ENCODE data around the gene C1orf122.

The C1orf122 gene

DNA sequence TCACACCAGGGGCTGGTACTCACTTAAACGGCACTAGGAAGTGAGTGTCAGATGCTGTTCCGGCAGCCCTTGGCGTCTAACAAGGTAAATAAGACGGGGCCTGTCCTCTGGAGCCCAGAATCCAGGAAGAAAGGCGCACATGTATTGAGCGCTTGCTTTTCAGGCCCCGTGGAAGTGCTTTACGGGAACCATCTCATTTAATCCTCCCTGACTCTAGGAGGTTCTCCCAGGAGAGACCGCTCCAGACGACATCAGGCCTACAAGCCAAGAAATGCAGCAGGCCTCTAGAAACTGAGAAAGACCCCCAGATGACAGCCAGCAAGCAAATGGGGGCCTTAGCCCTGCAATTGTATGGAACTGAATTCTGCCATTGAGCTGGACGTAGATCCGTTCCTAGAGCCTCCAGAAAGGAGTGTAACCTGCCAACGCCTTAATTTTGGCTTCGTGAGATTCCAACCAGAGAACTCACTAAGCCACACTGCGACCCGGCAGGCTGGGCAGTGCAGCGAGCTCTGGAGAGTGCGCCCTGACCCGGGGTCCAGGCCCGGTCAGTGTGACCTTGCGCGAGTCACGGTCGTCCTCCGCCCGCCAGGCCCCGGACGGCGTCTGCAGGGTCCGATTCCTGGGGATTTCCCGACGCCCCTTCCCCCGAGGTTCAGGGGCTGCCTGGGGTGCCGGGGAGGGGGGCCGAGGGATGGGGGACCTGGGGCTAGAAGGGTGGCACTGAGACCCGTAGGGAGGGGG is 14.5 kb upstream of the C1orf122 start:
- Histone ChIP-seq H3K9me2 (replicated peaks; ENCODE audit: insufficient read depth, low read length) (no peaks in the 10 kb centered on the region), H3K27me3 (ENCODE audit: low read length) (no peaks in the 10 kb centered on the region), H3F3A (ENCODE audit: insufficient read depth) (no peaks in the 10 kb centered on the region), H2AFZ (ENCODE audit: low read depth, low read length, severe bottlenecking) (peak overlapping the region; percentile 47), H3K79me2 (ENCODE audit: insufficient read depth, low read length) (peaks cover 6% of the 10 kb centered on the region), H3K4me2 (ENCODE audit: low read depth, low read length, poor library complexity, severe bottlenecking) (peak overlapping the region; percentile 90), H3K9ac (ENCODE audit: low read length) (peak overlapping the region; percentile 86; the same call in 1 of the 2 replicates), H4K20me1 (ENCODE audit: low read depth, low read length) (no peaks in the 10 kb centered on the region), H3K36me3 (ENCODE audit: low read length) (no peaks in the 10 kb centered on the region), H3K27ac (ENCODE audit: low read depth, low read length) (no peak overlapping the region), H3K4me3 (ENCODE audit: insufficient read depth, low read length, poor library complexity, severe bottlenecking) (no peak overlapping the region), H3K9me3 (ENCODE audit: insufficient read depth, low read length) (no peaks in the 10 kb centered on the region)
- TF ChIP-seq, protein P1, sequence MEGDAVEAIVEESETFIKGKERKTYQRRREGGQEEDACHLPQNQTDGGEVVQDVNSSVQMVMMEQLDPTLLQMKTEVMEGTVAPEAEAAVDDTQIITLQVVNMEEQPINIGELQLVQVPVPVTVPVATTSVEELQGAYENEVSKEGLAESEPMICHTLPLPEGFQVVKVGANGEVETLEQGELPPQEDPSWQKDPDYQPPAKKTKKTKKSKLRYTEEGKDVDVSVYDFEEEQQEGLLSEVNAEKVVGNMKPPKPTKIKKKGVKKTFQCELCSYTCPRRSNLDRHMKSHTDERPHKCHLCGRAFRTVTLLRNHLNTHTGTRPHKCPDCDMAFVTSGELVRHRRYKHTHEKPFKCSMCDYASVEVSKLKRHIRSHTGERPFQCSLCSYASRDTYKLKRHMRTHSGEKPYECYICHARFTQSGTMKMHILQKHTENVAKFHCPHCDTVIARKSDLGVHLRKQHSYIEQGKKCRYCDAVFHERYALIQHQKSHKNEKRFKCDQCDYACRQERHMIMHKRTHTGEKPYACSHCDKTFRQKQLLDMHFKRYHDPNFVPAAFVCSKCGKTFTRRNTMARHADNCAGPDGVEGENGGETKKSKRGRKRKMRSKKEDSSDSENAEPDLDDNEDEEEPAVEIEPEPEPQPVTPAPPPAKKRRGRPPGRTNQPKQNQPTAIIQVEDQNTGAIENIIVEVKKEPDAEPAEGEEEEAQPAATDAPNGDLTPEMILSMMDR (IDR thresholded peaks at IDR 0.05; ENCODE audit: insufficient read depth, low read length, poor library complexity, severe bottlenecking), result no peak
- no peak for TF ChIP-seq EZH2phosphoT487 (conservative IDR thresholded peaks at IDR 0.05; ENCODE audit: low read length)

DNA sequence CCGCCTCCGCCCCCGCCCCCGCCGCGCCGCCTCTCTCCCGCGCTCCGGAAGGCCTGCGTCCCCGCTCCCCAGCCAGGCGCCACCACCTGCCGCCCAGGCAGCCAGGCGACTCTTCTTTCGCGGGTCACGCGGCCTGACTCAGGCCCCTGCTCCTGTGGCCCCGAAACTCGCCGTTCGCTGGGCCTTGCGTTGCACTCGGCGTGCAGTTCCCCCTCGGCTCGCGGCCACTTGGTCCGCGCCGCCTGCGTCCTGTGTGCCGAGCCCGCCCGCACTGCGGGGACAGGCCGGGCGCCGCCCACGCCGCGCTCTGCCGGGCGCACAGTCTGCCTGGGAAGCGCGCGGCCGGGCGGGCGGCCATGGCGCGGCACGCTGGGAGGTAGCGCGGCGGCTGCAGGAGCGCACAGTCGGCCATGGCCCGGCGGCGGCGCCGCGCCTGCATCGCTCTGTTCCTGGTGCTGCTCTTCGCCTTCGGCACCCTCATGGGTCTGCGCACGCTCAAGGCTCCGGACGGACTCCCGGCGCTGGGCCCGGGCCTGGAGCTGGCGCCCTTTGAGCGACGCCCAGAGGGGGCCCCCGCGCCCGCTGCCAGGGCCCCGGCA is 13.7 kb upstream of the C1orf122 start, which contains the start of gene MANEAL:
TSS of gene MANEAL (plus strand) at position 75 of the 599 bp plus-strand sequence. CDS start at position 411, 336 bp downstream.
- Histone ChIP-seq H4K20me1 (ENCODE audit: low read depth, low read length) (no peaks in the 10 kb centered on the region), H3K79me2 (ENCODE audit: insufficient read depth, low read length) (peaks cover 6% of the 10 kb centered on the region), H3K4me2 (ENCODE audit: low read depth, low read length, poor library complexity, severe bottlenecking) (peak within 1 kb of the TSS; percentile 90), H3K9ac (ENCODE audit: low read length) (peak within 1 kb of the TSS; percentile 86), H3F3A (ENCODE audit: insufficient read depth) (no peaks in the 10 kb centered on the region), H3K27me3 (ENCODE audit: low read length) (no peaks in the 10 kb centered on the region), H2AFZ (ENCODE audit: low read depth, low read length, severe bottlenecking) (peak within 1 kb of the TSS; percentile 91), H3K4me3 (ENCODE audit: insufficient read depth, low read length, poor library complexity, severe bottlenecking) (peak within 1 kb of the TSS; percentile 76), H3K9me3 (ENCODE audit: insufficient read depth, low read length) (no peaks in the 10 kb centered on the region), H3K27ac (ENCODE audit: low read depth, low read length) (peak within 1 kb of the TSS; percentile 41; the same call in 1 of the 2 replicates), H3K9me2 (replicated peaks; ENCODE audit: insufficient read depth, low read length) (no peaks in the 10 kb centered on the region), H3K36me3 (ENCODE audit: low read length) (no peaks in the 10 kb centered on the region)
- TF ChIP-seq, protein P1 (IDR thresholded peaks at IDR 0.05; ENCODE audit: insufficient read depth, low read length, poor library complexity, severe bottlenecking), result no peak
- TF ChIP-seq EZH2phosphoT487 (conservative IDR thresholded peaks at IDR 0.05; ENCODE audit: low read length), result no peak

DNA sequence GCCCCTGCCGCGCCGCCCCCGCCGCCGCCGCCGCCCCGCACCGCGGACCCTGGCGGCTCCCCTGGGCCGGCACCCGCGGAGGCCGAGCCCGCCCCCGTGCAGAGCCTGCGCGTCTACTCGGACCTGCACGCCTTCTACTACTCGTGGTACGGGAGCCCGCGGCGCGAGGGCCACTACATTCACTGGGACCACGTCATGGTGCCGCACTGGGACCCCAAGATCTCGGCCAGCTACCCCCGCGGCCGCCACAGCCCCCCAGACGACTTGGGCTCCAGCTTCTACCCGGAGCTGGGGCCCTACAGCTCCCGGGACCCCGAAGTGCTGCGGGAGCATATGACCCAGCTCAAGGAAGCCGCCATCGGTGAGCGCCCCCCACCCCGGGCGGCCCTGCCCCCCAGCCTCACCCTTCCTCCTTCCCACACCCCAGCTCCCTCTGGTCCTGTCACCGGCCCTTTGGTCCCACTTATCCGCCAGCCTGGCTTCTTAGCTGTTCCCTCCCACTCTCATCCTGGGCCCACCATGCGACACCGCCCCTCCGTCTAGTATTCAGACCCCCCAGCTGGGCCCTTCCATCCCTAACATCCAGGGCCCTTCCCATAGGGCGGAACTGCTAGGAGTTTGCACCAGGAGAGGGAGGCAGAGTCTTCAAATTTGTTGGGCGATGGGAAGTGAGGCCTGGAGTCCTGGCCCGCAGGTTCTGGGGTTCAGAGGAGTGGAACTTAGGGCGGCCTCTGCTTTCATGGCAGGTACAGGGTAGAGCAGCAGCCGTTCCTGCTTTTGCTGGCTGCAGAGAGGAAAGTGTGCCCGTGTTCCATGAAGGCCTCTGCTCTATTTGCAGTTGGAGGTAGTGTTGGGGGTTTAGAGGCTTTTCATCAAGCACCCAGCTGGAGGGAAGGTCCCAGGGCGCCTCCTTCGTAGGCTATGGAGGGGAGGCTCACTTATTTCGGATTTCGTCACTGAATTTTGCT is 12.9 kb upstream of the C1orf122 start:
- peak overlapping the region; percentile 90 for H3K4me2 ChIP-seq (ENCODE audit: low read depth, low read length, poor library complexity, severe bottlenecking)
- TF ChIP-seq EZH2phosphoT487 (conservative IDR thresholded peaks at IDR 0.05; ENCODE audit: low read length), result no peak
- TF ChIP-seq, protein P1 (IDR thresholded peaks at IDR 0.05; ENCODE audit: insufficient read depth, low read length, poor library complexity, severe bottlenecking), result no peak
- H3K27ac ChIP-seq (ENCODE audit: low read depth, low read length), result peak overlapping the region; percentile 41; the same call in 1 of the 2 replicates
- H3K9me2 ChIP-seq (replicated peaks; ENCODE audit: insufficient read depth, low read length), result no peaks in the 10 kb centered on the region
- peaks cover 6% of the 10 kb centered on the region for H3K79me2 ChIP-seq (ENCODE audit: insufficient read depth, low read length)
- no peaks in the 10 kb centered on the region for H3K36me3 ChIP-seq (ENCODE audit: low read length)
- no peaks in the 10 kb centered on the region for H3K27me3 ChIP-seq (ENCODE audit: low read length)
- H4K20me1 ChIP-seq (ENCODE audit: low read depth, low read length), result no peaks in the 10 kb centered on the region
- no peaks in the 10 kb centered on the region for H3K9me3 ChIP-seq (ENCODE audit: insufficient read depth, low read length)
- peak overlapping the region; percentile 91 for H2AFZ ChIP-seq (ENCODE audit: low read depth, low read length, severe bottlenecking)
- H3F3A ChIP-seq (ENCODE audit: insufficient read depth), result no peaks in the 10 kb centered on the region
- peak overlapping the region; percentile 86 for H3K9ac ChIP-seq (ENCODE audit: low read length)
- peak overlapping the region; percentile 76 for H3K4me3 ChIP-seq (ENCODE audit: insufficient read depth, low read length, poor library complexity, severe bottlenecking)

All from SU-DHL-6 (cell line).